ENCODE data around the gene DNM2.
"Not testable (repeated sequence)": the region's sequence is repeated elsewhere in the genome, so short reads cannot be mapped to it uniquely, and the experiment has no call there.

The DNM2 gene

GRCh38 chr19:10874024-10874423 is 156.1 kb downstream of the DNM2 start:
- Mint-ChIP-seq H3K4me1 (peaks cover 79% of the 10 kb centered on the region), H3K27me3 (no peaks in the 10 kb centered on the region), H3K4me3 (peak overlapping the region in 1 of 2 donors; percentile 63), H3K9me3 (no peaks in the 10 kb centered on the region), H3K27ac (no peak overlapping the region)
- ATAC-seq: no peak
- no peak for DNase-seq

GRCh38 chr19:10876459-10877240 is 158.8 kb downstream of the DNM2 start:
- H3K27ac Mint-ChIP-seq: peak overlapping the region; percentile 83
- H3K4me3 Mint-ChIP-seq: peak overlapping the region; percentile 74 to 75
- ATAC-seq (peak; percentile 75), DNase-seq (peak in 1 of 2 donors; percentile 57)
- H3K9me3 Mint-ChIP-seq: no peaks in the 10 kb centered on the region
- peaks cover 79% of the 10 kb centered on the region for H3K4me1 Mint-ChIP-seq
- no peaks in the 10 kb centered on the region for H3K27me3 Mint-ChIP-seq

- not testable (repeated sequence) for H3K27me3 Mint-ChIP-seq, DNase-seq, ATAC-seq, H3K9me3 Mint-ChIP-seq
- Mint-ChIP-seq H3K4me3 (peak overlapping the region; percentile 66 to 74), H3K4me1 (peaks cover 75% of the 10 kb centered on the region), H3K27ac (peak overlapping the region; percentile 97 to 98)
These were observed 159.7 kb downstream of the DNM2 start for GRCh38 chr19:10877608-10878007.

GRCh38 chr19:10878253-10878652 is 160.4 kb downstream of the DNM2 start:
- H3K4me3 Mint-ChIP-seq: peak overlapping the region; percentile 66 to 74
- ATAC-seq: peak; percentile 54

More at GRCh38 chr19:10878253-10878652, 160.4 kb downstream of the DNM2 start:
- Mint-ChIP-seq H3K27ac (peak overlapping the region; percentile 97 to 98), H3K9me3 (no peaks in the 10 kb centered on the region), H3K4me1 (peaks cover 68% of the 10 kb centered on the region), H3K27me3 (no peaks in the 10 kb centered on the region)
- DNase-seq: peak in 1 of 2 donors; percentile 22
